Neuron (in vitro differentiated cells): ENCODE measurements around the gene ARMC2.

Experiments
- H2AFZ ChIP-seq: one replicate; pipeline ENCODE4 v1.6.1; 2013; ENCODE audit warnings: low read depth, mild to moderate bottlenecking, inconsistent platforms, low read length, moderate library complexity
- H3K27me3 ChIP-seq: one replicate; pipeline ENCODE4 v1.6.1; 2013; ENCODE audit warnings: low read length; ENCODE audit not compliant: insufficient read depth
- H3K36me3 ChIP-seq: one replicate; pipeline ENCODE4 v1.6.1; 2013; ENCODE audit warnings: low read length; ENCODE audit not compliant: insufficient read depth
- H3K4me1 ChIP-seq: one replicate; pipeline ENCODE4 v1.6.1; 2013; ENCODE audit warnings: low read length; ENCODE audit not compliant: insufficient read depth
- H3K4me3 ChIP-seq: 2 replicates; pipeline ENCODE4 v1.5.1; 2013; ENCODE audit warnings: mild to moderate bottlenecking, low read length, moderate library complexity
- H3K9me3 ChIP-seq: one replicate; pipeline ENCODE4 v1.6.1; 2013; ENCODE audit warnings: low read length

Gene ARMC2

GRCh38 chr6:108985301-108985700 lies 137.1 kb downstream of the ARMC2 start:
- Histone ChIP-seq H3K27me3 (no peaks in the 10 kb centered on the region), H3K36me3 (peaks cover 38% of the 10 kb centered on the region), H3K4me3 (no peak overlapping the region), H2AFZ (no peak overlapping the region), H3K9me3 (peaks cover 2% of the 10 kb centered on the region), H3K4me1 (no peaks in the 10 kb centered on the region)

GRCh38 chr6:108987156-108987555 lies 138.9 kb downstream of the ARMC2 start:
- Histone ChIP-seq H3K4me1 (no peaks in the 10 kb centered on the region), H3K36me3 (peaks cover 55% of the 10 kb centered on the region), H3K4me3 (no peak overlapping the region), H2AFZ (no peak overlapping the region), H3K27me3 (no peaks in the 10 kb centered on the region), H3K9me3 (peaks cover 2% of the 10 kb centered on the region)

- Histone ChIP-seq H3K36me3 (peaks cover 64% of the 10 kb centered on the region), H3K27me3 (no peaks in the 10 kb centered on the region), H3K4me3 (no peak overlapping the region), H3K4me1 (no peaks in the 10 kb centered on the region), H3K9me3 (peaks cover 2% of the 10 kb centered on the region), H2AFZ (no peak overlapping the region)
These were observed 140.1 kb downstream of the ARMC2 start for GRCh38 chr6:108988296-108988695.

GRCh38 chr6:108988765-108989164 lies 140.5 kb downstream of the ARMC2 start:
- peaks cover 68% of the 10 kb centered on the region for H3K36me3 ChIP-seq
- no peaks in the 10 kb centered on the region for H3K27me3 ChIP-seq
- no peaks in the 10 kb centered on the region for H3K4me1 ChIP-seq

GRCh38 chr6:108989700-108990099 lies 141.5 kb downstream of the ARMC2 start:
- Histone ChIP-seq H3K4me1 (no peaks in the 10 kb centered on the region), H2AFZ (no peak overlapping the region), H3K9me3 (no peaks in the 10 kb centered on the region), H3K27me3 (no peaks in the 10 kb centered on the region), H3K36me3 (peaks cover 74% of the 10 kb centered on the region), H3K4me3 (no peak overlapping the region)

More at GRCh38 chr6:108988765-108989164, 140.5 kb downstream of the ARMC2 start:
- Histone ChIP-seq H3K4me3 (no peak overlapping the region), H2AFZ (no peak overlapping the region), H3K9me3 (peaks cover 2% of the 10 kb centered on the region)

- H3K27me3 ChIP-seq: no peaks in the 10 kb centered on the region
- H3K9me3 ChIP-seq: no peaks in the 10 kb centered on the region
- H3K36me3 ChIP-seq: peaks cover 83% of the 10 kb centered on the region
- H3K4me1 ChIP-seq: no peaks in the 10 kb centered on the region
- no peak overlapping the region for H2AFZ ChIP-seq
- no peak overlapping the region for H3K4me3 ChIP-seq
These were observed 145.7 kb downstream of the ARMC2 start for GRCh38 chr6:108993876-108994275.

- H2AFZ ChIP-seq: no peak overlapping the region
- no peaks in the 10 kb centered on the region for H3K9me3 ChIP-seq
- peaks cover 82% of the 10 kb centered on the region for H3K36me3 ChIP-seq
- H3K27me3 ChIP-seq: no peaks in the 10 kb centered on the region
- no peak overlapping the region for H3K4me3 ChIP-seq
- H3K4me1 ChIP-seq: no peaks in the 10 kb centered on the region
These were observed 147.1 kb downstream of the ARMC2 start for GRCh38 chr6:108995296-108995695.

- Histone ChIP-seq H2AFZ (no peak overlapping the region), H3K4me1 (no peaks in the 10 kb centered on the region), H3K9me3 (no peaks in the 10 kb centered on the region), H3K4me3 (no peak overlapping the region), H3K36me3 (peaks cover 82% of the 10 kb centered on the region), H3K27me3 (no peaks in the 10 kb centered on the region)
These were observed 148.0 kb downstream of the ARMC2 start for GRCh38 chr6:108996208-108996607.

- H3K36me3 ChIP-seq: peaks cover 66% of the 10 kb centered on the region
- no peaks in the 10 kb centered on the region for H3K27me3 ChIP-seq
- H3K4me1 ChIP-seq: no peaks in the 10 kb centered on the region
- H3K9me3 ChIP-seq: no peaks in the 10 kb centered on the region
- no peak overlapping the region for H3K4me3 ChIP-seq
- no peak overlapping the region for H2AFZ ChIP-seq
These were observed 150.3 kb downstream of the ARMC2 start for GRCh38 chr6:108998485-108998884.

GRCh38 chr6:108999428-108999827 lies 151.2 kb downstream of the ARMC2 start:
- peaks cover 57% of the 10 kb centered on the region for H3K36me3 ChIP-seq
- H3K4me1 ChIP-seq: no peaks in the 10 kb centered on the region
- H3K9me3 ChIP-seq: no peaks in the 10 kb centered on the region
- H3K27me3 ChIP-seq: no peaks in the 10 kb centered on the region
- no peak overlapping the region for H2AFZ ChIP-seq
- no peak overlapping the region for H3K4me3 ChIP-seq

- no peak overlapping the region for H3K4me3 ChIP-seq
- H3K36me3 ChIP-seq: peaks cover 53% of the 10 kb centered on the region
- H2AFZ ChIP-seq: no peak overlapping the region
- H3K27me3 ChIP-seq: no peaks in the 10 kb centered on the region
- H3K4me1 ChIP-seq: no peaks in the 10 kb centered on the region
- no peaks in the 10 kb centered on the region for H3K9me3 ChIP-seq
These were observed 152.1 kb downstream of the ARMC2 start for GRCh38 chr6:109000289-109000688.

- Histone ChIP-seq H3K27me3 (no peaks in the 10 kb centered on the region), H2AFZ (no peak overlapping the region), H3K4me1 (peaks cover under 1% of the 10 kb centered on the region), H3K9me3 (no peaks in the 10 kb centered on the region), H3K36me3 (peaks cover 43% of the 10 kb centered on the region), H3K4me3 (no peak overlapping the region)
These were observed 153.2 kb downstream of the ARMC2 start for GRCh38 chr6:109001291-109001894.

- H3K36me3 ChIP-seq: peaks cover 37% of the 10 kb centered on the region
- no peaks in the 10 kb centered on the region for H3K9me3 ChIP-seq
- H2AFZ ChIP-seq: no peak overlapping the region
- peaks cover 9% of the 10 kb centered on the region for H3K4me1 ChIP-seq
- no peak overlapping the region for H3K4me3 ChIP-seq
- H3K27me3 ChIP-seq: no peaks in the 10 kb centered on the region
These were observed 154.0 kb downstream of the ARMC2 start for GRCh38 chr6:109002051-109002697.

- H3K9me3 ChIP-seq: no peaks in the 10 kb centered on the region
- H3K4me1 ChIP-seq: peaks cover 16% of the 10 kb centered on the region
- H3K27me3 ChIP-seq: no peaks in the 10 kb centered on the region
- H3K4me3 ChIP-seq: no peak overlapping the region
- no peak overlapping the region for H2AFZ ChIP-seq
- H3K36me3 ChIP-seq: peaks cover 31% of the 10 kb centered on the region
These were observed 154.7 kb downstream of the ARMC2 start for GRCh38 chr6:109002882-109003281.
